AG09319 (cell line): ENCODE results near the gene PDIA6.

Source experiments
- DNase-seq: peaks from one replicate; pipeline ENCODE4 v3.0.0-alpha.2; 2010; ENCODE audit warnings: low read depth; ENCODE audit errors: extremely low read depth
- CTCF ChIP-seq: IDR thresholded peaks from 2 replicates; pipeline ENCODE4 v1.5.1; 2011; ENCODE audit warnings: low read depth, mild to moderate bottlenecking, inconsistent platforms, low read length, moderate library complexity

Gene PDIA6

GRCh38 chr2:10777842-10778723 lies 34.5 kb downstream of the PDIA6 start:
- TF ChIP-seq CTCF = no peak
- DNase-seq = no peak

- no peak for DNase-seq
- no peak for TF ChIP-seq CTCF
Measured at GRCh38 chr2:10777111-10777841, 35.3 kb downstream of the PDIA6 start.

DNA sequence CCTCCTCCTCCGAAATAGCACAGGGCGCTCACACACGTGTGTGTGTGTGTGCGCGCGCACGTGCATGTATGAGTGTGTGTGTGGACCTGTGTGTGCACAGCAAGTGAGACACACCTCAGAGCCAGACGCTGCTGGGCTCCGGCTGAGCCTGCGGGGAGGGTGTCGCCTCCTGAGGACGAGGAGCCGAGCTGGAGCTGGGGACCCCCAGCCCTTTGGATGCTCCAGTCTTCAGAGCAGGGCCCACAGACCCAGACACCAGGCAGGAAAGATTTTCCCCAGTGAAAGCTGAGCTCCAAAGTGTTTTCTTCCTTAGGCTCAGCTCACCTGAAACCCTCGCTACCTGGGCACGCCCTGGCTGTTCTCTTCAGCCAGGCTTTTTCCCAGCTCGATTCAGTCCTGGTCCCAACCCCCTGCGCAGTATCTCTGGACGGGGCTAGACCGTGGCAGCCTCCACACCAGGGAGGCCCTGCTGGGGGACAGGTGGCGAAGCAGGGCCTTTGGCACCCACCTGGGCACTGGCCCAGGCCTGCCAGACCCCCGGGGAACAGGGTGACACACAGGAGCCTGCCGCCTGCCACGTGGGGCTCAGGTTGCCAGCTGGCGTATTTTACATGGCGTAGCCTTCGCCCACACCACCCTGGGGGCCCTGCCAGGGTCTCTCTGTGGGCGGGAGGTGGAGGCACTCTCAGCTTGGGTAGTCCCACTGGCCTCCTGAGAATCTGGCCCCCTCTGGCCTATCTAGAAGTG lies 36.2 kb downstream of the PDIA6 start:
- no peak for TF ChIP-seq CTCF
- DNase-seq = no peak

DNA sequence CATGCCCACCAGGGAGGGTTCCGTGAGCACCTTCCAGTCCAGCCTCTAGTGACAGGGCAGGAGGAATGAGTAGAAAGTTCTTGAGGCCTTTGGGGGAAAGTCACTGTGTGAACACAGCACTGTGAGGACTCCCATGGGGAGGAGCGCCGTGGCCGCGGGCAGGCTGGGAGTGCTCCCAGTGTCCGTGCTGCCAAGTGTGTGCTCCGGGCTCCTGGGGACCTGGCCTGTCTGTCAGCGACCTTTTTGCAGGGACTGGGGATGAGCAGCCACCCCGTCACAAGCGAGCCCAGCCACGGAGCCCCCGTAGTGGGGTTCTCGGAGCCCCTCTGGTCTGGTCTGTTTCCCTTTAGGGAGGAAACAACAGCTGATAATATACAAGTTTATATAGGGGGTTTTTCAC lies 36.8 kb downstream of the PDIA6 start:
- no peak for TF ChIP-seq CTCF
- DNase-seq = no peak

GRCh38 chr2:10775021-10775780 lies 37.4 kb downstream of the PDIA6 start:
- TF ChIP-seq CTCF = no peak
- no peak for DNase-seq

DNA sequence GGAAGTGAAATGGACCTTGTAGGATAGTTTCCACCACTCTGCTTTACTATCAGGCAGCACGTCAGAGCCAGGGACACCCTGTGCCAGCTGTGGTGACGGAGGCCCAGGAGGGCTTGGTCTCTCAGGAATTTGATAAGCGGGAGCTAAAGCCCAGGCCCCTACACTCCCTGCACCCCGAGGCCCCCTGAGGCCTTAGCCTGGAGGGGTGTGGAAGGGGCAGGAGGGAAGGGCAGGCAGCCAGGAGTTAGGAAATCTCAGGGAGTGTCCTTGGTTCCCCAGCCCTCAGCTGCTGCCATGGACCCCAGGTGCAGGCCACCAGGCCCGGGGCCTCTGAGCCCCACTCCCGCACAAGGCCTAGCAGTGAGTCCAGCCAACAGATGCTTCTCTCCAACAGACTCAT lies 38.2 kb downstream of the PDIA6 start:
- TF ChIP-seq CTCF = no peak
- DNase-seq = no peak
